ENCODE measurements around the gene PRSS56.

The PRSS56 gene

GRCh38 chr2:232526372-232526941 lies 6.3 kb downstream of the PRSS56 start:
- no peak overlapping the region for H3K9ac ChIP-seq (ENCODE audit: low read length)
- no peak overlapping the region for H4K8ac ChIP-seq (ENCODE audit: low read depth, low read length)
- H2BK5ac ChIP-seq (ENCODE audit: low read depth, low read length, poor library complexity), result no peak overlapping the region
- no peak for DNase-seq
- H3K18ac ChIP-seq (ENCODE audit: low read length), result no peak overlapping the region
- H3K36me3 ChIP-seq (ENCODE audit: control insufficient read depth in 1 of 2, insufficient read depth in 2 of 2, low read length in 2 of 2), result no peaks in the 10 kb centered on the region
- H3K27me3 ChIP-seq (ENCODE audit: insufficient read depth, low read length), result peaks cover 29% of the 10 kb centered on the region
- H2BK120ac ChIP-seq (ENCODE audit: insufficient read depth, low read length, poor library complexity), result no peak overlapping the region
- no peak overlapping the region for H3K27ac ChIP-seq (ENCODE audit: low read depth, low read length)
- no CpG with 5 or more reads among the region's 13 CpGs for WGBS (ENCODE audit: extremely low coverage, insufficient coverage, insufficient read length)
- no peak overlapping the region for H4K91ac ChIP-seq (ENCODE audit: low read depth, low read length)
- H2AFZ ChIP-seq (ENCODE audit: insufficient read depth, low read length, poor library complexity), result no peak overlapping the region
- H2AK5ac ChIP-seq (ENCODE audit: low read length), result no peak overlapping the region
- no peak overlapping the region for H3K4me2 ChIP-seq (ENCODE audit: low read length)
- no peaks in the 10 kb centered on the region for H3K79me2 ChIP-seq (ENCODE audit: control insufficient read depth, insufficient read depth, low read length, poor library complexity)
- H3K4me1 ChIP-seq (ENCODE audit: control insufficient read depth in 1 of 2, insufficient read depth in 2 of 2, low read length in 2 of 2), result peaks cover 2 to 6% of the 10 kb centered on the region in 2 experiments
- no peak overlapping the region for H2BK12ac ChIP-seq (ENCODE audit: low read length)
- no peaks in the 10 kb centered on the region for H3K79me1 ChIP-seq (ENCODE audit: low read length)
- no peak overlapping the region for H4K12ac ChIP-seq (ENCODE audit: low read depth, low read length)
- no peak overlapping the region for H3K4me3 ChIP-seq (ENCODE audit: low read depth, low read length)
- H3K14ac ChIP-seq (ENCODE audit: low read length), result no peak overlapping the region
- peaks cover 3% of the 10 kb centered on the region for H3K9me3 ChIP-seq (ENCODE audit: insufficient read depth, low read depth, low read length)
- H3K23ac ChIP-seq (ENCODE audit: low read length), result no peak overlapping the region
- H3K4ac ChIP-seq (ENCODE audit: low read depth, low read length), result no peak overlapping the region

GRCh38 chr2:232527905-232528470 lies 7.8 kb downstream of the PRSS56 start:
- Histone ChIP-seq H3K23ac (ENCODE audit: low read length) (no peak overlapping the region), H3K9ac (ENCODE audit: low read length) (no peak overlapping the region), H3K4me3 (ENCODE audit: low read depth, low read length) (no peak overlapping the region), H2BK5ac (ENCODE audit: low read depth, low read length, poor library complexity) (no peak overlapping the region), H3K4ac (ENCODE audit: low read depth, low read length) (no peak overlapping the region), H3K4me1 (ENCODE audit: control insufficient read depth in 1 of 2, insufficient read depth in 2 of 2, low read length in 2 of 2) (peaks cover 2 to 6% of the 10 kb centered on the region in 2 experiments), H3K79me1 (ENCODE audit: low read length) (no peaks in the 10 kb centered on the region), H3K14ac (ENCODE audit: low read length) (no peak overlapping the region), H3K27me3 (ENCODE audit: insufficient read depth, low read length) (peaks cover 20% of the 10 kb centered on the region), H3K4me2 (ENCODE audit: low read length) (no peak overlapping the region), H2BK120ac (ENCODE audit: insufficient read depth, low read length, poor library complexity) (no peak overlapping the region), H3K79me2 (ENCODE audit: control insufficient read depth, insufficient read depth, low read length, poor library complexity) (no peaks in the 10 kb centered on the region), H2AFZ (ENCODE audit: insufficient read depth, low read length, poor library complexity) (no peak overlapping the region), H2BK12ac (ENCODE audit: low read length) (no peak overlapping the region), H4K8ac (ENCODE audit: low read depth, low read length) (no peak overlapping the region), H3K9me3 (ENCODE audit: insufficient read depth, low read depth, low read length) (peaks cover 1% of the 10 kb centered on the region), H3K36me3 (ENCODE audit: control insufficient read depth in 1 of 2, insufficient read depth in 2 of 2, low read length in 2 of 2) (no peaks in the 10 kb centered on the region), H3K27ac (ENCODE audit: low read depth, low read length) (no peak overlapping the region), H4K91ac (ENCODE audit: low read depth, low read length) (no peak overlapping the region), H3K18ac (ENCODE audit: low read length) (no peak overlapping the region), H4K12ac (ENCODE audit: low read depth, low read length) (no peak overlapping the region), H2AK5ac (ENCODE audit: low read length) (no peak overlapping the region)
- DNase-seq, result no peak
- no CpG with 5 or more reads among the region's 6 CpGs for WGBS (ENCODE audit: extremely low coverage, insufficient coverage, insufficient read length)

GRCh38 chr2:232528746-232529460 lies 8.7 kb downstream of the PRSS56 start:
- no peaks in the 10 kb centered on the region for H3K36me3 ChIP-seq (ENCODE audit: control insufficient read depth in 1 of 2, insufficient read depth in 2 of 2, low read length in 2 of 2)
- H3K9me3 ChIP-seq (ENCODE audit: insufficient read depth, low read depth, low read length), result peaks cover 1% of the 10 kb centered on the region
- no peaks in the 10 kb centered on the region for H3K79me1 ChIP-seq (ENCODE audit: low read length)
- H2BK5ac ChIP-seq (ENCODE audit: low read depth, low read length, poor library complexity), result no peak overlapping the region
- no peak overlapping the region for H3K4me2 ChIP-seq (ENCODE audit: low read length)
- no peak overlapping the region for H3K4ac ChIP-seq (ENCODE audit: low read depth, low read length)
- no peak overlapping the region for H3K18ac ChIP-seq (ENCODE audit: low read length)
- H2BK120ac ChIP-seq (ENCODE audit: insufficient read depth, low read length, poor library complexity), result no peak overlapping the region
- no peak for DNase-seq
- H2AK5ac ChIP-seq (ENCODE audit: low read length), result no peak overlapping the region
- no peak overlapping the region for H4K12ac ChIP-seq (ENCODE audit: low read depth, low read length)
- no peak overlapping the region for H3K9ac ChIP-seq (ENCODE audit: low read length)
- H4K8ac ChIP-seq (ENCODE audit: low read depth, low read length), result no peak overlapping the region
- no peak overlapping the region for H3K27ac ChIP-seq (ENCODE audit: low read depth, low read length)
- no CpG with 5 or more reads among the region's 11 CpGs for WGBS (ENCODE audit: extremely low coverage, insufficient coverage, insufficient read length)
- no peak overlapping the region for H4K91ac ChIP-seq (ENCODE audit: low read depth, low read length)
- no peak overlapping the region for H2AFZ ChIP-seq (ENCODE audit: insufficient read depth, low read length, poor library complexity)
- peaks cover 2 to 6% of the 10 kb centered on the region in 2 experiments for H3K4me1 ChIP-seq (ENCODE audit: control insufficient read depth in 1 of 2, insufficient read depth in 2 of 2, low read length in 2 of 2)
- H3K79me2 ChIP-seq (ENCODE audit: control insufficient read depth, insufficient read depth, low read length, poor library complexity), result no peaks in the 10 kb centered on the region
- no peak overlapping the region for H3K4me3 ChIP-seq (ENCODE audit: low read depth, low read length)
- H2BK12ac ChIP-seq (ENCODE audit: low read length), result no peak overlapping the region
- H3K27me3 ChIP-seq (ENCODE audit: insufficient read depth, low read length), result peaks cover 11% of the 10 kb centered on the region
- no peak overlapping the region for H3K23ac ChIP-seq (ENCODE audit: low read length)
- no peak overlapping the region for H3K14ac ChIP-seq (ENCODE audit: low read length)

- Histone ChIP-seq H3K36me3 (ENCODE audit: control insufficient read depth in 1 of 2, insufficient read depth in 2 of 2, low read length in 2 of 2) (no peaks in the 10 kb centered on the region), H3K79me2 (ENCODE audit: control insufficient read depth, insufficient read depth, low read length, poor library complexity) (no peaks in the 10 kb centered on the region), H3K14ac (ENCODE audit: low read length) (no peak overlapping the region), H3K27ac (ENCODE audit: low read depth, low read length) (no peak overlapping the region), H3K4me2 (ENCODE audit: low read length) (no peak overlapping the region), H3K18ac (ENCODE audit: low read length) (no peak overlapping the region), H2AFZ (ENCODE audit: insufficient read depth, low read length, poor library complexity) (no peak overlapping the region), H2BK12ac (ENCODE audit: low read length) (no peak overlapping the region), H4K8ac (ENCODE audit: low read depth, low read length) (no peak overlapping the region), H4K91ac (ENCODE audit: low read depth, low read length) (no peak overlapping the region), H3K27me3 (ENCODE audit: insufficient read depth, low read length) (peaks cover 3% of the 10 kb centered on the region), H3K4me3 (ENCODE audit: low read depth, low read length) (peak overlapping the region; percentile 28), H3K9ac (ENCODE audit: low read length) (no peak overlapping the region), H2BK5ac (ENCODE audit: low read depth, low read length, poor library complexity) (no peak overlapping the region), H2BK120ac (ENCODE audit: insufficient read depth, low read length, poor library complexity) (no peak overlapping the region), H4K12ac (ENCODE audit: low read depth, low read length) (no peak overlapping the region), H3K4me1 (ENCODE audit: control insufficient read depth in 1 of 2, insufficient read depth in 2 of 2, low read length in 2 of 2) (peaks cover 0 to 2% of the 10 kb centered on the region in 2 experiments), H3K23ac (ENCODE audit: low read length) (no peak overlapping the region), H3K4ac (ENCODE audit: low read depth, low read length) (no peak overlapping the region), H3K9me3 (ENCODE audit: insufficient read depth, low read depth, low read length) (peaks cover 1% of the 10 kb centered on the region), H2AK5ac (ENCODE audit: low read length) (no peak overlapping the region), H3K79me1 (ENCODE audit: low read length) (no peaks in the 10 kb centered on the region)
- no CpG with 5 or more reads among the region's 17 CpGs for WGBS (ENCODE audit: extremely low coverage, insufficient coverage, insufficient read length)
- no peak for DNase-seq
Measured at GRCh38 chr2:232529806-232530547, 9.8 kb downstream of the PRSS56 start.
